ENCODE measurements around the gene AGPAT2. TPM values are rescaled to one million over a fixed set of nuclear protein-coding genes. Genes with fewer than 3 reads are reported as not detected.

The AGPAT2 gene
- total RNA-seq, 1 experiment from 2014 or later: 40.4 TPM

DNA sequence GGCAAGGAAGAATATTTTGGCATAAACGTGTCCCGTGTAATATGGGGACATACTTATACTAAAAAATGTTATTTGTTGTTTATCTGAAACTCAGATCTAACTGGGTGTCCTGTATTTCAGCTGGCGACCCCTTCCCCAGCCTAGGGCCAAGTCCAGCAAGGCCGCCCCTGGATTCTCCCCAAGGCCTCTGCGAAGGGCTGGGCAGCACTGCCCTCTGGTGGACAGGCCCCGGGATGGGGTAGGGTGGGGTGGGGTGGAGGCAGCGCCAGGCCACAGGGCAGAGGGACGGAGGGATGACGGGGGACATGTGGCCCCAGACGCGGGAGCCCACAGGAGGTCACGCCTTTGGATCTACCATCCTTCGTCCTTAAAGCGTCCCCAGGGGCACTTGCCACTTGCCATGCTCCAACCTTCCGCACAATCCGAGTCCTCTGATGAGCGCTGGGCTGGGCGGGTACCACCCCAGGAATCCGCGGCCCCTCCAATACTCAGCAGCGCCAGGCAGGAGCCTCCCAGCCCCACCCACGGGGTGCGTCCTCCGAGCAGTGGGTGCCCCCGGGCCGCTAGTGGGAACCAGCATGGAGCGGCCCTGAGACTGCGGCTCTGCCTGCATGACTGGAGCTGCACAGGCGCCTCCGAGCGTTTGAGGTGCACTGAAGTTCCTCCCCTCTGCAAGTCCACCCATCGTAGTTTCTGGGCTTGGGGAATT lies 7.1 kb upstream of the AGPAT2 start:
- DNase-seq: peak; percentile 73
- CTCF ChIA-PET: interaction anchor here (0.6 to 1.1 kb wide), 3 partner anchors 23 to 209 kb away, joined by 3 to 9 read pairs (median 3); no protein-coding TSS in a partner anchor
- peaks cover 18% of the 10 kb centered on the region for H3K36me3 Mint-ChIP-seq (ENCODE audit: insufficient read depth, unreplicated experiment)
- no TSS peak for BruUV-seq (replicated peaks)
- peaks cover 36% of the 10 kb centered on the region for H3K4me1 Mint-ChIP-seq (ENCODE audit: low read depth, unreplicated experiment)
- H3K4me3 Mint-ChIP-seq (ENCODE audit: low read depth, unreplicated experiment): no peak overlapping the region
- intact Hi-C loops (cut with micrococcal nuclease; ENCODE audit: unreplicated experiment): no loop called here
- TF ChIP-seq, protein P1, sequence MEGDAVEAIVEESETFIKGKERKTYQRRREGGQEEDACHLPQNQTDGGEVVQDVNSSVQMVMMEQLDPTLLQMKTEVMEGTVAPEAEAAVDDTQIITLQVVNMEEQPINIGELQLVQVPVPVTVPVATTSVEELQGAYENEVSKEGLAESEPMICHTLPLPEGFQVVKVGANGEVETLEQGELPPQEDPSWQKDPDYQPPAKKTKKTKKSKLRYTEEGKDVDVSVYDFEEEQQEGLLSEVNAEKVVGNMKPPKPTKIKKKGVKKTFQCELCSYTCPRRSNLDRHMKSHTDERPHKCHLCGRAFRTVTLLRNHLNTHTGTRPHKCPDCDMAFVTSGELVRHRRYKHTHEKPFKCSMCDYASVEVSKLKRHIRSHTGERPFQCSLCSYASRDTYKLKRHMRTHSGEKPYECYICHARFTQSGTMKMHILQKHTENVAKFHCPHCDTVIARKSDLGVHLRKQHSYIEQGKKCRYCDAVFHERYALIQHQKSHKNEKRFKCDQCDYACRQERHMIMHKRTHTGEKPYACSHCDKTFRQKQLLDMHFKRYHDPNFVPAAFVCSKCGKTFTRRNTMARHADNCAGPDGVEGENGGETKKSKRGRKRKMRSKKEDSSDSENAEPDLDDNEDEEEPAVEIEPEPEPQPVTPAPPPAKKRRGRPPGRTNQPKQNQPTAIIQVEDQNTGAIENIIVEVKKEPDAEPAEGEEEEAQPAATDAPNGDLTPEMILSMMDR (IDR thresholded peaks at IDR 0.05; ENCODE audit: unreplicated experiment): peak; percentile 86
- H3K9me3 Mint-ChIP-seq (ENCODE audit: low read depth, unreplicated experiment): no peaks in the 10 kb centered on the region
- no peaks in the 10 kb centered on the region for H3K27me3 Mint-ChIP-seq (ENCODE audit: unreplicated experiment)
- H3K27ac Mint-ChIP-seq (ENCODE audit: unreplicated experiment): no peak overlapping the region

DNA sequence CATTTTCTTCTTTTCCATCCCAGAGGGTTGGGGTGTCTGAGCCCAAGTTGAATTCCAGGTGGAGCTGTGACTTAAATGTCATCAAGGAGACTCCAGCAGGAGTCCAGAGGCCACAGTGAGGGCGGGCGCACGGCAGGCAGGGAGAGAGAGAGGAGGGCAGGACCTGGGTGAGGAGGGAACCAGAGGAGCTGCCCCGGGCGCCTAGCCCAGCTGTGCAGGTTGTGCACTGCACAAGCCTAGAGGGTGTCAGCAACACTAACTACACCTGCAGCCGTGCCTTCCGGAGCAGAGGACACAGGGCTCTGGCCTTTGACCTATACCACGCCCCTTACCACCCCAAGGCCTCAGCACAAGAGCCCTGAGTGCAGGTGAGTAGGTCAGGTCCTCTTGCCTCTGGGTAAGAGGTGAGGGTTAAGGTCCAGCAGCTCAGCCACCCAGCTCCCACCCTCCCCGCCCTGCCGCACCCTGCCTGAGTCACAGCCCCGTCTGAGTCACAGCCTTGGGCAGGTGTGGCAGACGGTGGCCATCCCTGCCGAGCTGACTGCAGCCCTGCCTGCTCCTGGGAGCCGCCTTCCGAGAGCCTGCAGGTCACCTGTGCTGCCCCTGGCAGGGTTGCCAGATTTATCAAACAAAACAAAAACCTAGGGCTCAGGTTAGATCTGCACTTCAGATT lies 6.4 kb upstream of the AGPAT2 start:
- no peak overlapping the region for H3K4me3 Mint-ChIP-seq (ENCODE audit: low read depth, unreplicated experiment)
- H3K4me1 Mint-ChIP-seq (ENCODE audit: low read depth, unreplicated experiment): peaks cover 36% of the 10 kb centered on the region
- H3K36me3 Mint-ChIP-seq (ENCODE audit: insufficient read depth, unreplicated experiment): peaks cover 18% of the 10 kb centered on the region
- DNase-seq: peak; percentile 88
- CTCF ChIA-PET: interaction anchor here (0.5 to 1.1 kb wide), 5 partner anchors 22 to 600 kb away, joined by 3 to 9 read pairs (median 3); no protein-coding TSS in a partner anchor
- H3K27ac Mint-ChIP-seq (ENCODE audit: unreplicated experiment): no peak overlapping the region
- TF ChIP-seq, protein P1 (IDR thresholded peaks at IDR 0.05; ENCODE audit: unreplicated experiment): no peak
- no peaks in the 10 kb centered on the region for H3K9me3 Mint-ChIP-seq (ENCODE audit: low read depth, unreplicated experiment)
- intact Hi-C loops (cut with micrococcal nuclease; ENCODE audit: unreplicated experiment): no loop called here
- no TSS peak for BruUV-seq (replicated peaks)
- H3K27me3 Mint-ChIP-seq (ENCODE audit: unreplicated experiment): no peaks in the 10 kb centered on the region

DNA sequence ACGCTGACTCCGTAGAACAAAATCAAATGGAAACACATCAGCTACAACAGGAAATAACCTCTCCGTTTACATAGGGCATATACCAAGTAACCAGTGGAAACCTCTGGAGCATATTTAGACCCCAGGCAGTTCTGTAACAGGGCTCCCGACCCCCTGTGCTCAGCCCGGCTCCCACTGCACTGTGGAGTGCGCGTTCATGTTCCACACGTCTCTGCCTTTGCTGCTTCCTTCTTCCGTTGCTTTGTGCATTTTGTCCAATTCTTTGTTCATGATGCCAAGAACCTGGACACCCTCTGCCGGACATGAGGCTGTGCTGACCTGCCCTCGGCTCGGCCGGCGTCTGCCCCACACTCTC lies 5.9 kb upstream of the AGPAT2 start:
- no peak overlapping the region for H3K27ac Mint-ChIP-seq (ENCODE audit: unreplicated experiment)
- BruUV-seq (replicated peaks): no TSS peak
- no peak for DNase-seq
- H3K9me3 Mint-ChIP-seq (ENCODE audit: low read depth, unreplicated experiment): no peaks in the 10 kb centered on the region
- H3K4me1 Mint-ChIP-seq (ENCODE audit: low read depth, unreplicated experiment): peaks cover 36% of the 10 kb centered on the region
- peaks cover 18% of the 10 kb centered on the region for H3K36me3 Mint-ChIP-seq (ENCODE audit: insufficient read depth, unreplicated experiment)
- TF ChIP-seq, protein P1 (IDR thresholded peaks at IDR 0.05; ENCODE audit: unreplicated experiment): no peak
- intact Hi-C loops (cut with micrococcal nuclease; ENCODE audit: unreplicated experiment): no loop called here
- H3K4me3 Mint-ChIP-seq (ENCODE audit: low read depth, unreplicated experiment): no peak overlapping the region
- CTCF ChIA-PET: interaction anchor here (0.5 to 1.1 kb wide), 4 partner anchors 22 to 600 kb away, joined by 3 to 9 read pairs (median 3); no protein-coding TSS in a partner anchor
- no peaks in the 10 kb centered on the region for H3K27me3 Mint-ChIP-seq (ENCODE audit: unreplicated experiment)

DNA sequence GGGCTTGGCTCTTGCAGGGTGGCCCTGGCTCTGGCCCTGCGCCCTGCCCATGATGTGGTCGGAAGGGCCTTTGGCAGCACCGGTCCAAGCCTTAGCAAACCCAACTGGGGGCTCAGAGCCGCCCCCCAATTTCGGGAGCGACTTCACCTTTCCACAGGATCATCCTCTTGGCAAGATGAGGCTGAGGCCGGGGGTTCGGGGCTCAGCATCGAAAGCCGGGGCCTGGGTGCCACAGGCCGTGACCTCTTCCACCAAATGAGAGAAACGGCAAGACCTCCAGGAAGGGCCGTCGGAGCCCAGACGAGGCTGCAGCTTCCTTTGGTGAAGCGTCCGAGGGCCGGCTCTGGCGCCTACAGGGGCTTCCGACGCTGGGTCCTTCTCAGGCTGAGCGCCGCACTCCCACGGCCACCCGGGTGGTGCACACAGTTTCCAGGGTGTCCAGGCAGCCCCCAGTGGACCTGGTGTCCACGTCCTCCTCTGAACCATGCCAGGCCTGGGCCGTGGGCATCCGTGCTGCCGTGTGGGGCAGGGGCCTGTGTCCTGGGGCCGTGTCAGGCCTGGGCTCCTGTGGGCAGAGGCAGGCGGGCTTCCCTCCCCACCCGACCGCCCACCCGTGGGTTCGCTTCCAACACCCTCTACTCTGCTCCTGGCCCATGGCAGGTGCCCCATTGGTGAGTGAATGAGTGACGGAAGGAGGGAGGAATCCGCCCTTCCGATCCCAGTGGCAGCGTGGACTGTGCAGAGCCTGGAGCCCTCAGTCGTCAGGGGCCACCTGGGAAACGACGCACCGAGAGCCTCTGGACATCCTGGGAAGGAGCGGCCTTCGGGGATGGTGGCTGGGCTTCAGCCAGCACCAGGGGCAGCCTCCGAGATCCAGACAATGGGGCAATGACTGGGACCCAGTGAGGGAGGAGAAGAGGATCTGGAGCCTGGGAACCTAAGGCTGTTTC lies 5.2 kb upstream of the AGPAT2 start:
- Mint-ChIP-seq H3K36me3 (ENCODE audit: insufficient read depth, unreplicated experiment) (peaks cover 18% of the 10 kb centered on the region), H3K27me3 (ENCODE audit: unreplicated experiment) (no peaks in the 10 kb centered on the region), H3K27ac (ENCODE audit: unreplicated experiment) (no peak overlapping the region), H3K9me3 (ENCODE audit: low read depth, unreplicated experiment) (no peaks in the 10 kb centered on the region), H3K4me1 (ENCODE audit: low read depth, unreplicated experiment) (peaks cover 30% of the 10 kb centered on the region), H3K4me3 (ENCODE audit: low read depth, unreplicated experiment) (no peak overlapping the region)
- DNase-seq: no peak
- TF ChIP-seq, protein P1 (IDR thresholded peaks at IDR 0.05; ENCODE audit: unreplicated experiment): no peak
- intact Hi-C loops (cut with micrococcal nuclease; ENCODE audit: unreplicated experiment): no loop called here
- BruUV-seq (replicated peaks): no TSS peak
- CTCF ChIA-PET: no interaction called here

Measured in Calu3 (cell line).